KBM-7 (cell line): ENCODE measurements around the gene ZRANB1.
"Not testable (repeated sequence)": the region's sequence is repeated elsewhere in the genome, so short reads cannot be mapped to it uniquely, and the experiment has no call there.

Experiments
- DNase-seq: peaks from one replicate; pipeline ENCODE4 v3.0.0-alpha.2; 2015
- in situ Hi-C: fragments of 300-500 bp; cut with MboI; formaldehyde crosslinking; loops from 2 replicates; pipeline ENCODE4 v1.14.3; 2020; ENCODE audit warnings: low sequenced_read_pairs, low pct_unique_long_range_greater_than_20kb, mixed read lengths

Gene ZRANB1

DNA sequence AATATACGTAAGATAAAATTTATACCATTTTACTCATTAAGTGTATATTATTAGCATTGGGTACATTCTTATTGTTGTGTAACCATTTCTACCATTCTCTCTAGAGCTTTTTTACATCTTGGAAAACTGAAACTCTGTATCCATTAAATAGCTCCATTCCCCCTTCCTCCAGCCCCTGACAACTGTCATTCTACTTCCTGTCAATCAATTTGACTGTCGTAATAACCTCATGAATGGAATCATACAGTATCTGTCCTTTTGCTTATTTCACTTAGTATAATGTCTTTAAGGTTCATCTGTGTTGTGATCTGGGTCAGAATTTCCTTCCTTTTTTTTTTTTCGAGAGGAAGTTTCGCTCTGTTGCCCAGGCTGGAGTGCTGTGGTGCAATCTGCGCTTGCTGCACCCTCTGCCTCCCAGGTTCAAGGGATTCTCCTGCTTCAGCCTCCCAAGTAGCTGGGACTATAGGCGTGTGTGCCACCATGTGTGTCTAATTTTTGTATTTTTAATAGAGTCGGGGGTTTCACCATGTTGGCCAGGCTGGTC is 15.6 kb downstream of the ZRANB1 start:
- DNase-seq, result peak; percentile 71
- in situ Hi-C loops, result no loop called here

DNA sequence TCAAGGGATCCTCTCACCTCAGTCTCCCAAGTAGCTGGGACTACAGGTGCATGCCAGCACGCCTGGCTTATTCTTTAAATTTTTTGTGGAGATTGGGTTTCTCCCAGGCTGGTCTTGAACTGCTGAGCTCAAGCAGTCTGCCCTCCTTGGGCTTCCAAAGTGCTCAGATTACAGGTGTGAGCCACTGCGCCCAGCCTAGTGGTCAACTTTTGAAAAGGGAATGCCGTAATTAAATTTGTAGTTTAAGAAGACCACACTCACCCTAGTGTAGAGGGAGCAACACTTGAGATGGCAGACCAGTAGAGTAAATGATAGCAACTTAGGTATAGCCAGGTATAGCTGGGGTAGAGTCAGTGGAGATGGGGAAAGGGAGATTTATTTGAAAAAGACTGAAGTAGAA is 17.6 kb downstream of the ZRANB1 start:
- DNase-seq, result no peak
- in situ Hi-C loops, result no loop called here

DNA sequence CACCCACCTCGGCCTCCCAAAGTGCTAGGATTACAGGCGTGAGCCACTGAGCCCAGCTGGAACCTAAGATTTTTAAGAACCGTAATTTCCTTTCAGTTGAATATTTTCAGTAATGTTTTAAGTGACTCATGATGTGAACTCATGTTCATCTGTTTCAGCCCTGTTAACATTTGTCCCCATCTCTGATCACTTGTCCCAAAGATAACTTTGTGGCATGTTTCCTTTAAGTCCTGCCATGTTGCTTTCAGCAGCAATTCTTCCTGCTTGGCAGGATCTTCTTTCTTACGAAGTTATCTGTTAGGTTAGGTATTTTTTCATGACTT is 19.3 kb downstream of the ZRANB1 start:
- in situ Hi-C loops, result no loop called here
- DNase-seq, result no peak

DNA sequence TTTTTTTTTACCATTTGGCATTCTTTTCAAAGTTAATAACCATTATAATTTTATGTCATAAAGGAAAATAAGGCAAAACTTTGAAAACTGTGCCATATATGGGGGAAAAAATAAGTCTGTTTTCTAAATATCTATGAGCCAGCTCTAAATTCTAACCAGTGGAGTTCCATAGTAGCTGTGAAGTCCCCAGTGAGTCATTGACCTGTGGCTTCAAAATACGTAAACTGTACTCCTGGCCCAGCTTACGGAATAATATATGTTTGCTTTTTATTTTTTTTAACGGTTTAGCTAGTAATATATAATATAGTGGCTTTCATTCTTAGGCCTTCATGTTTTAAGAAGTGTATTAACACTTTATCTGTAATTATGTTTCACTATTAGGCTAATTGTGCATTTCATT is 20.5 kb downstream of the ZRANB1 start:
- in situ Hi-C loops, result no loop called here
- DNase-seq, result no peak

DNA sequence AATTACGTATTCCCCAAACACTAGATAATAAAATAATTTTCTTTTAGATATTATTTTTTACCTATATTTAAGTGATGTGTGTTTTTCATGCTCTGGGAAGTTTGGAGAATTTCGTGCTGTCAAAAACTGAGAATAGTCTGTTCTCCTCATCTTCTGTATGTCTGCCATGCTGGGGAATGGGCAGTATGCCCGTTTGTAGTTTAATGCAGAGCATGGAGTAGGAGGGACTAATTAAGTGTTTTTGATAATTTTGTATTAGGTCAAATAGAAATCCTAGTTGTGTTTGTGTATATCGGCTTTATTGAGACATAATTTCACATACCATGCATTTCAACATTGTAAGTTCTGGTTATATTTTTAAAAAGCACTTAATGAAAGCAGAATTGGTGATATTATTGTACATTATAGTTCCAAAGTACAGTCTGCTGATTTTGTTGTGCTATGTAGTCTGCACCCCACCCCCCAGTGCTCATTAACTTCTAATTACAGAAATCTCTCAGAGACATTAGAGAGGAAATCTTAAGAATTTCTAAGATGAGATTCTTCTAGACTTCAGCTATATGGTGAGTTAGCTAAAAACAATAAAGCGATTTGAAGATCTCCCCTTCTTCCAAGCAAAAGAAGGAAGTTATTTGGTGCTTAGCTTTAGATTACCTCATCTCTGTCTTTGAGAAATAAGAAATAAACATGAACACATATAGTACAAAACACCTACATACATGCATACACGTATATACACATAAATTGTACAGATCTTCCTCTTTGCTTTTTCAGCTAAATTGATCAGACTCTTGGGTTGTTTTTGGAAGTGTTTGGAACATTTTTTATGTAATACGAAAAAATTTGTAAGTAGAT is 22.2 kb downstream of the ZRANB1 start:
- in situ Hi-C loops, result no loop called here
- no peak for DNase-seq

DNA sequence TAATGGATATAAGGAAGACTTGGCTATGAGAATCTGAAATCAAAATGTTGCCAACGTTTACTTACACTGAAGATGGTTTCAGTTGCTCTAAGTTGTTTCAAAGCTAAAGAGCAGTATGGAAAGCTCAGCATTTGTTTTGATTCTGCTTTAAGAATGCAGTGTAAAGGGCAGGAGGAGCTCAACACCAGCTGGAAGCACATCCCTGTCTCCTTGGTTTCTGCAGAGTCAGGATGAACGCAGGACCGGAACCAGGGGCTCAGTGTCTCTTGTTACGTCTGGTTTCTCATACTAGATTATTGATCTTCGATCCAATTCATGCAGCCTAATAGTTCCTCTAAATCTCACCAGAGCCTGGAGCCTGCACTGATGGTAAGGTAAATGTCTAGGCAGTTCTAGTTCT is 24.1 kb downstream of the ZRANB1 start:
- DNase-seq, result no peak
- in situ Hi-C loops, result no loop called here

DNA sequence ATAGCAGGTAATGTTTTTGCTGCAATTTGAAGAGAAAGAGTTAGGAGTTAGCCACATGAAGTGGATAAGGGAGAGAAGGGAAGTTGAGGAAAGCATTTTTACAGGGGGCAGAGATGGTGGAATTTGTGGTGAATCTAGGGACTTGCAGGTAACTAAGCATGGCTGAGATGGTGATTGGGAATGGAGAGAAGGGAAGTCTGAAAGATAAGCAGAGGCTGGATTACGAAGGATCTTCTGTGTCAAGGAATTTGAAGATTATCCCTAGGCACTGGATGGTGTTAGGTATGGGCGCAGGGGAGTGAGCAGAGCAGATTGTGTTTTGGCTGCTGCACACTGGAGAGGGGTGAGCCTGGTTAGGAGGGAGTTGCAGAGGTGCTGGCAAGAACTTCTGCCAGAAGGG is 25.3 kb downstream of the ZRANB1 start:
- in situ Hi-C loops, result no loop called here

DNA sequence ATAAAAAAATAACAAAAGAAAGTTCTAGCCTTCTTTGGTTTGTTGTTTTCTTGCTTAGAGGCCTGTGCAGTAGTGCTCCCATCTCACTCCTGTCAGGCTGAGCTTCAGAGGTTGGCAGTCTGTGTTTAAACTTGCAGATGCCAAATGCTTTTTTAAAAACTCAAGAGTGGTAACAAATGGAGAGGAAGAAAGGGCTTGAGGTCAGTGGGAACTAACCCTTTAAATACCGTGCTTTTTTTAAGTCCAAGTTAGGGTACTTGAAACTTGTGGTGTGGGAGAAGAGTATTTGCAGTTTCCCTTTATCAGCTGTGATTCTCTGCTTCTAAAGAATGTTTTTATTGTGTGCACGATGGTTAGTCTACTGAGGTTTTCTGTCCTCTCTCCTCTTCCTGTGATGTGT is 29.4 kb downstream of the ZRANB1 start:
- DNase-seq, result no peak
- in situ Hi-C loops, result no loop called here

More for the DNA sequence above, 25.3 kb downstream of the ZRANB1 start:
- DNase-seq, result no peak

DNA sequence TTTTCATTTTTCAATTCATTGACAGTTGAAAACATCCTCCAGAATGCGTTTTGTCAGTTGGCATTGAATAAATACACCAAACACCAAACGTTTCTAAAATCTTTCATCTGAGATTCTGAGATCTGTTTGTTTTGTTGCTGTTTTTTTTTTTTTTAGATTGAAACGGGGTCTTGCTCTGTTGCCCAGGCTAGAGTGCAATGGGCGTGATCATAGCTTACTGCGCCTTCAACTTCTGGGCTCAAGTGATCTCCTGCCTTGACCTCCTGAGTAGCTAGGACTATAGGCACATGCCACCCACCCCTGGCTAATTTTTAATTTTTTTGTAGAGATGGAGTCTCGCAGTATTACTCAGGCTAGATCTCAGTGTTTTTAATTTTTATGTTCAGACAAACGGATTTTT is 30.7 kb downstream of the ZRANB1 start:
- DNase-seq, result no peak
- in situ Hi-C loops, result no loop called here

DNA sequence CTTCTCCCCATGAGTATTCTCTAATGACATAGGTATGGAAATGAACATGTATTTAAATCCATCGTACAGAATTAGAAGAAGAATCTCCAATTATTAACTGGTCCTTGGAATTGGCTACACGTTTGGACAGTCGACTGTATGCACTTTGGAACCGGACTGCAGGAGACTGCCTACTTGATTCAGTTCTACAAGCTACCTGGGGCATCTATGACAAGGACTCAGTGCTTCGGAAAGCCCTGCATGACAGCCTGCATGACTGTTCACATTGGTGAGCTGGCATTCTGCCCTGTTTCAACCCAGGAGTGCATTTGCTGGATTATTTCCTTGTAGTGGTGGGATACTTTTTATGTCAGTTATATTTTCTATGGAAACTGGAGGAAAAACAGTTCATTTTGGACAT is 32.2 kb downstream of the ZRANB1 start:
- no peak for DNase-seq
- in situ Hi-C loops, result no loop called here

DNA sequence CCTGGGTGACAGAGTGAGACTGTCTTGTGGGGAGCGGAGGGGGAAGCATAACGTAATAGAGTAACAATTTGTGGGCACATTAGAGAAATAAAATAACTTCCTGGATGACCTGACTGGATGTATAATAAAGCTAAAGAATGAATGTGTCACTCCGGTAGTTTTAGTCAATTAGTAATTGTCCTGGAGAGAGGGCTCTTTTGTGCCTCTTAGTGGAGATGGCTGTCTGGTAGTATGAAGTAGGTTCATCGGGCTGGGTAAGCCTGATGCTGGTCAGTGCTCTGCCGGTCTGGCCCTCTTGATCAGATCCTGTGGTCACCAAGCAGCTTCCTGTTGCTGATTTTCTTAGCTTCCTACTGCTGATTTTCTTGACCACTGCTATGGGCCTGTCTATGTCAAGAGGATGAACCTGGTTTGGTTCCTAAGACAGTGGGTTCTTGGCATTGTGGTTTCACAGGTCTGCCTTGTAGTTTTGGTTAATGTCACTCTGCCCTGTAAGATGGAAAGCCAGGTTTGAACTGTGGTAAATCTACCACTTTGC is 34.1 kb downstream of the ZRANB1 start:
- DNase-seq, result no peak
- in situ Hi-C loops, result no loop called here

DNA sequence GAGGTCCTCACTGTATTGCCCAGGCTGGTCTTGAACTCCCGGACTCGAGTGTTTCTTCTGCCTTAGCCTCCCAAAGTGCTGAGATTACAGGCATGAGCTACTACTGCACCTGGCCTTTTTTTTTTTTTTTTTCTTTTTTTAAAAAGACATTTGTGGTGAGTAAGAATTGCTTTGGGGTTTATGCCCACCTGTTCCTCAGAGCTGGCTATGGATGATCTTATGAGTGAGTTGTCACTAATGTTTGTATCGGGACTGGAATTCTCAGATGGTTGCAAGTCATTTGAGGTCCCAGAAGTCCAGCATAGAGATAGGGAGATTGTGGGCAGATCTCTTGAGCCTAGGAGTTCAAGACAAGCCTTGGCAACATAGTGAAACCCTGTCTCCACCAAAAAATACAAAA is 35.2 kb downstream of the ZRANB1 start:
- DNase-seq, result no peak
- in situ Hi-C loops, result no loop called here

DNA sequence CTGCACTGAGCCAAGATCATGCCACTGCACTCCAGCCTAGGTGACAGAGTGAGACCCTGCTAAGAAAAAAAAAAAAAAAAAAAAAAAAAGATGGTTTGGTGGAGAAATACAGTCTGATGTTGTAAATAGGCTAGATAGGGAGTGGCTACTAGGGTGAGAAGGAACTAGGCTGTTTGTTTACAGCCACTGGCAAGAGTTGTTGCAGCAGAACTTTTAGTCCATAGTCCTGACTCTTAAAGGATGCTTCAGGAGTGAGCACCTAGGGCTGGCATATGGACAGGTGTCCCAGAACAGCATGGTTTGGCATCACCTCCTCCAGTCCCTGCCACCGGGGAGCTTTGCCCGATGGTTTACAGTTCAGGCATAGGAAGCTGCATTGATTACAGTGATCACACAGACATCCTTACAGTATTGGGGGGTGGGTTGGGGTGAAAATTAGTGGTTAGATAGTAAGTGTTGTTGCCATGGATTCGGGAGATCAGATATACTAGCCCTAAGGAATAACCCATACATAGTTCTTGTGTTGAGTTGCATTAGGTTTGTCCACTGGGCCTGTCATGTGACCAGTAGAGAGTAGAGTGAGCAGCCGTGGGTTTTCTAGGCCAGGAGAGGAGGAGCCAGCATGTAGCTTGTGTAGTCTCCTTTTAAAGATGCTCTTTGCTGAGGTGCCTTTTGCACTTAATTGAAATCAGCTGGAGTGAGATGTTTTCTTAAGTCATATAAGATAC is 35.9 kb downstream of the ZRANB1 start:
- in situ Hi-C loops, result no loop called here
- no peak for DNase-seq

DNA sequence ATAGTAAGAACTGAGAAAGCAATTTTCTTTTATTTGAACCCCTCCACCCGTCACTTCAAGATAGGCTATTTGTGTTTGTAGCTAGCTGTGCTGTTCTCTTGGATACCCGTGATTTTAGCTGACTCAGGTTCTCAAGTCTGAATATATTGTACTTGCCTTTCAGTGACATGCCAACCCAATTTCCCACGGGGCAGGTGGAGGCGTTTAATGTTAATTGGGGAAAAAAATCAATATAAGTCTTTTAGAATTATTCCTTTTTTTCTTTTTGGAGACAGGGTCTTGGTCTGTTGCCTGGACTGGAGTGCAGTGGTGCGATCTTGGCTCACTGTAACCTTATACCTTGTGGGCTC is 36.4 kb downstream of the ZRANB1 start:
- in situ Hi-C loops, result no loop called here
- no peak for DNase-seq

DNA sequence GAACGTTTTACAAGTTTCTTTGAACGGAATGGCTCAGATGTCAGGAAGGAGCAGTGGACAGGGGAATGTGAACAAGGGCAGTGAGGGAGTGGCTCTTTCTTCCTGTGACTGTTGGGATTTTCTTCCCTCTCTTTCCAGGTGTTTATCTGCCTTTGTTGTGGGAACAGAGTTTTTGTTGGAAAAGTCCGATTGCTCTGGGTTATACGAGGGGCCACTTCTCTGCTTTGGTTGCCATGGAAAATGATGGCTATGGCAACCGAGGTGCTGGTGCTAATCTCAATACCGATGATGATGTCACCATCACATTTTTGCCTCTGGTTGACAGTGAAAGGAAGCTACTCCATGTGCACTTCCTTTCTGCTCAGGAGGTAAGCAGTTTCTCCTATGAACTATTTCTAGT is 41.4 kb downstream of the ZRANB1 start:
- in situ Hi-C loops, result no loop called here
- peak; percentile 50 for DNase-seq

DNA sequence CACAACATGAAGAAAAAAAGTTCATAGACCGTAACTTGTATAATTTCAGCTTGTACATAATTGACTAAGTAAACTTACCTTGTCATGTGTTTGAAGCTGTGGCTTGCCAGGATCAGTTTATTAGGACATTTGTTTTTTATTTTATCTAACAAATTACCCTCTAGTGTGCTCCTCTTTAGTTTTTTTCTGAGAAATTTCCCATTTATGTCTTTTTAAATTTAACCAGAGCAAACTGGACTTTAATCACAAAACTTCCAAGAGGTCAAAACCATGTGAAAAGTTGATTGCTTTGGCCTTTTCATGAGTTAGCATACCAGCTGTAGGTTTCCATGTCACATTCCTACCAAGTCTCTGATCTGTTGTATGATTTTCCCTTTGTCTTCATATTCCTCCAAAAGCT is 42.5 kb downstream of the ZRANB1 start:
- in situ Hi-C loops, result no loop called here
- no peak for DNase-seq

DNA sequence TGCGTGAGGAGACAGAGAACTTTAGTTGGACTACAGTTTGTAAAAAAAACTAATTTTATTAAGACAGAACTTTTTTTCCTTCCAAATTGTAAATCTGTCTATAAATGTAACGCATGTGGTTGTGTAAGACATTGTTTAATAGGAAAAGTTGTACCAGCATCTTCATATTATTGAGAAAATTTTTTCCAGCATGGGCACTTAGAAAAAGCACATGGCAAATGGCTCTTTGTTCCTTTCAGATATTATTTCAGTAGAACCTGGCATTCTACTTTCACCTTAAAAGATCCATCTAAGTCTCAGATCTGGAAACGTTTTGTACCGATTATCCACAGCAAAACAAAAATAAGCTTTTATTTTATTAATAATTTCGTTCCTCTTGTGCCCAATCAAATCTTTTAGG is 43.2 kb downstream of the ZRANB1 start:
- in situ Hi-C loops, result no loop called here
- no peak for DNase-seq

DNA sequence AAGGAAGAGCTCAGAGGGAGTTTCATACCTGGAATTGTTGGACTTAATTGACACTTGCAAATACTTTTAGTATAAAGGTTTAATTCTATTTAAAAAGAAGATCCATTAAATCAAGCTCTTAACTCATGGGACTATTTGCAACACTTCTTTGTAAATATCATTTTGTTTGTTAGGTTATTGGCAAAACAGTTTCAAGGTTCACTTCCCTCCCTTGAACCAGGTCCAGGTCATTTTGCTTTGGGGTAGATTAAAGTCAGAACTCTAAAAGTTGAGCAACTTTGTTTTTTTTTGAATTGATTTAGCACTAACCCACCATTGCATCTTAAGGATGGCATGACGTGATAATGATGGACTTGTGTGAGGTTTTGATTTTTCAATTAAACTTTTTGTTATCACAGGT is 45.9 kb downstream of the ZRANB1 start:
- in situ Hi-C loops, result no loop called here
- no peak for DNase-seq

DNA sequence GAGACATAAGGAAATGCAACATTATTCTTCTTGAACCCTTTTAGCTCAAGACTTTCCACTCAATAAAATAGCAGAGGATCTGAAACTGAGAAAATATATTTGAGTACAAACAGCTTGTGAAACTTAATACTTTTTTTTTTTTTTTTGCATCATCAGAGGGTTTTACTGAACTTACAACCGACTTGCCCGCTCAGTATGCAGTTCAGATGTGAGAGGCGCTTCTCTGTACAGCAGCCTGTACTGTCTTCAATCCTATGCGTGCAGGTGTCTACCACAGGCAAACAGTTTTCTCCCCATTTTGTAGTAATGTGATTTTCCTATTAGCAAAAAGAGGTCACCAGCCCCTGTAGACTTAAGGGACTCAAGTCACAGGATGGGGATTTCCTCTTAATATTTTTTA is 46.8 kb downstream of the ZRANB1 start:
- DNase-seq, in situ Hi-C loops: not testable (repeated sequence)

DNA sequence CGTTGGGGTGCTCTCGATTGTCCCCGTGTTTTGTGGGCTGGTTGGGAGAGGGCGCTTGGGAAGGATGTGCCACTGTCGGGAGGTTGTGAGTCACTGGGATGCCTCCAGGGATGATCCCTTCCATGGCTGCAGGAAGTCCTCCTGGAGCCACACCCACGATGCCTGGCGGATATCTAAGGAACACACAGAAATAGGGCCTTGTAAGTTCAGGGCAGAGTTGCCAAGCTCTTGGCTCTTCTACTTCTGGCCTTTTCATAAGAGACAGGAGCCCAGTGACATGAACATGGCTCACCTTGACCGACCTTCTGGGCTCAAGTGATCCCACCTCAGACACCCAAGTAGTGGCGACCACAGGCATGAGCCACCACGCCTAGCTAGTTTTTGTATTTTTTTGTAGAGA is 47.6 kb downstream of the ZRANB1 start:
- no peak for DNase-seq
- in situ Hi-C loops, result no loop called here
